GM19099 (cell line): ENCODE data around the gene PUS3.

ENCODE experiments used
- POLR2A ChIP-seq: IDR thresholded peaks from 3 replicates; pipeline ENCODE4 v1.6.1; 2011; ENCODE audit warnings: low read depth; ENCODE audit not compliant: insufficient read length; ENCODE audit errors: extremely low read depth

PUS3 gene

GRCh38 chr11:125932301-125932700, 29.3 kb upstream of the PUS3 start:
- no peak for TF ChIP-seq POLR2A

DNA sequence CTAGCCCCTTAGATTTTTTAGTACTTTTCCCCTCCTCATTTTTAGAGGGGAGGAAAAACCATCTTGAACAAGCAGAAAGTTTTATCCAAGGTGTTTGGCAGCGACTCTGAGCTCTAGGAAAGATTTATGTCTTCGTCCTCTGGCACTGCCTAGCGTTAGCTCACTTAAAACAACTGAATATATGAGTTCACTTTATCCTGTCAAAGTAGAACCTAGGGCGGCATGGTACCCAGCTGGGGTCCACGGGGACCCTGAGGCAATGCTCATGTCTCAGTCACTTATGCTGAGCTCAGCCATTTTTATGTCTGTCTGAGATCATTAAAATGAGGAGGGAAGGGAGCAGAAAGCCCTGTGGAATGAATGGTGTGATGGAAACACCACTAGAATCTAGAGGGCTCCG, 28.7 kb upstream of the PUS3 start:
- no peak for TF ChIP-seq POLR2A

DNA sequence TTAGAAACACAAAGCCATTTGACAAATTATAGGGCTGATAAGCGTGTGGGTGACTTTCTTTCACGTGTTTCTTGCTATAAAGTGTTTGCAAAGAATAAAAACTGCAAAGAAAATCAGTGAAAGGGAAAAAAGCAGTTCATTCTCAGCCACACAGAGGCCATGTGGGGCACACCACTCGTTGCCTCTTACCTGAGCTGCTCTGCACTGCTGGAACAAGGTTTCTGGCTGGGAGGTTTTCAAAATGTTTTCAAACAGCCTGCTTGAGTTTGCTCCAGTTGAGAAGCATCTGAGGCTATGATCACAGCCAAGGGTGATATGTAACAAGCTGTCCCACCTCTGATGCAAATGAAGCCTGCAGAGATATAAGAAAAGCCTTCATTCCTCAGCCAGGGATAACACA, 28.1 kb upstream of the PUS3 start:
- TF ChIP-seq POLR2A, result no peak

DNA sequence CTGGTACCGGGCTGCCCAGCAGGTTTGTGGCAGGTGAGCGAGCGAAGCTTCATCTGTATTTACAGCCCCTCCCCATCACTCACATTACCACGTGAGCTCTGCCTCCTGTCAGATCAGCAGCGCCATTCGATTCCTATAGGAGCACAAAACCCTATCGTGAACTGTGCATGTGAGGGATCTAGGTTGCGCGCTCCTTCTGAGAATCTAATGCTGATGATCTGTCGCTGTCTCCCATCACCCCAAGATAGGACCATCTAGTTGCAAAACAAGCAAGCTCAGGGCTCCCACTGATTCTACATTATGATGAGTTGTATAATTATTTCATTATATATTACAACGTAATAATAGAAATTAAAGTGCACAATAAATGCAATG, 27.1 kb upstream of the PUS3 start:
- no peak for TF ChIP-seq POLR2A

DNA sequence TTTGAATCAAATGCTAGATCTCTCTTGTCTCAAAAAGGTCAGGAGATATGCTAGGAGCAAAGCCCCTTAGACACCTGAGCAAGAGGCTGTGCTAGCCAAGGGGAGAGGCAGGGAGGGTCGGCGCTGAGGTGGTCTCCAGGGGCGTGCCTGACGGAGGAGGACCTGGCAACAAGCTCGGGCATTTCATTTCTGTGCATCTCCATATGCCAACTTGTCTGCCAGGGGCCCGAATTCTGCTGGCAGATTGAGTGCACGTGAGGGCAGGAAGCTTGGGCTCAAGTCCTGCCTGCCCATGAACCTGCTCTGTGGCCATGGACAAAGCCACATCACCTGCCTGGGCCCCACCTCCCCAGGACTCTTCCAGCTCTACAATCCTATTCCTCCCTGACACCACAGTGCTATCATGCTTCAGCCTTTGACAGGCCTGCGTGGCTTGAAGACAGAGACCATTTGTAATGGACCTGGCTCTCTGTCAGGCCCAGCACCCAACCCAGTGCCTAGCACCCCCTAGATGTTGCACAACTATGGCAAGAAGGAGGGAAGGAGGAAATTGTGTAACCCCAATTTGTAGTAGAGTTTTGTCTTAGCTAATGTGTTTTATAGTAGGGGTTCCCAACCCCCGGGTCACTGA, 26.6 kb upstream of the PUS3 start:
- no peak for TF ChIP-seq POLR2A

GRCh38 chr11:125926682-125927081, 23.7 kb upstream of the PUS3 start:
- no peak for TF ChIP-seq POLR2A

DNA sequence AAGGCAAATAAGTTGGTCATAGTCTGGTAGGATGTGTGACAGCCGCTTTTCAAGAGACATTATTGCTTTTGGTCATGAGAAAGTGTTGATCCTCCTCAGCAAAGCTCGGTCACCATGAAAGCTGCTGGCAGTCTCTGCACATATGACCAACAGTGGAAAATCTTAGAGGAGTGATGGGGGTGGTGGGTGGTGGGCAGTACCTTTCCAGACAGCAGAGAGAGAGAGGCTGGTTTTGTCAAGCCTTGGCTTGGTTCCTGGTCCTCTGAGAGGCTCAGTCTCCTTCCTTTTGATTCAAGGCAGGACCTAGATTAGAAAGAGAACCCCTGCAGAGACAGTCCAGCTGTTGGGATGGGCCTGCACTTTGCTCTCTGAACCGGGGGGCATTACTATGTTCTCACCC, 22.8 kb upstream of the PUS3 start:
- no peak for TF ChIP-seq POLR2A

GRCh38 chr11:125925247-125925740, 22.3 kb upstream of the PUS3 start:
- TF ChIP-seq POLR2A, result no peak

- no peak for TF ChIP-seq POLR2A
Measured at GRCh38 chr11:125924384-125925007, 21.5 kb upstream of the PUS3 start.

GRCh38 chr11:125923633-125924032, 20.6 kb upstream of the PUS3 start:
- no peak for TF ChIP-seq POLR2A

GRCh38 chr11:125923012-125923579, 20.1 kb upstream of the PUS3 start:
- no peak for TF ChIP-seq POLR2A

DNA sequence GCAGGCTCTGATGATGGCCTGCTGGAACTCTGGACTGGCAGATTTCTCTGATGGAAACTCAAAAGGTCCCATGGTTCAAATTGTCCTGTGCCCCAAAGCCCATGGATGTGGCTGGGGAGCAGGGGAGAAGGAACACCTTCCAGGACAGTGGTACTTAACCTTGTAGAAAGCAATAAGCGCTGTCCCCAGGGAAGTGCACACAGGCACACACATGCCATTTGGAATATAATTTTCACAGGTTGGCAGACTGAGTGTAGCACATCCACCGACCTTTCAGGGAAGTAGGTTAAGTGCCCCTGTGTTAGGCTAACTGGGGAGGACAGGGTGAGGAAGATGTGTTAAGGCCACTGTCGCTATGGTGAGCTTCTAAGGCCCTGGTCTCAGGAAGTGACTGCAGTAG, 19.1 kb upstream of the PUS3 start:
- no peak for TF ChIP-seq POLR2A

DNA sequence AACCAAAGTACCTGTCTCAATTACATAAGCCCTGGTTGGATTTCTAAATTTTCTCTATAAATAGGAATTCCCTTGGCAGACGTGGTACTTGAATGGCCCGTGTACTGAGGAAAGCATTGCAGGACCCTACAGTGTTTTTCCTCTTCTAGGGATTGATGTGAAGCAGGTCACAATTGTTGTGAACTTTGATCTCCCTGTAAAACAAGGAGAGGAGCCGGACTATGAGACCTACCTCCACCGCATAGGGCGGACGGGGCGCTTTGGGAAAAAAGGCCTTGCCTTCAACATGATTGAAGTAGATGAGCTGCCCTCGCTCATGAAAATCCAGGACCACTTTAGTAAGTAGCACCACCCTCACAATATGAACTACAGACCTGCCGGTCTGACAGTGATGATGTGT, 18.0 kb upstream of the PUS3 start:
- TF ChIP-seq POLR2A, result no peak

DNA sequence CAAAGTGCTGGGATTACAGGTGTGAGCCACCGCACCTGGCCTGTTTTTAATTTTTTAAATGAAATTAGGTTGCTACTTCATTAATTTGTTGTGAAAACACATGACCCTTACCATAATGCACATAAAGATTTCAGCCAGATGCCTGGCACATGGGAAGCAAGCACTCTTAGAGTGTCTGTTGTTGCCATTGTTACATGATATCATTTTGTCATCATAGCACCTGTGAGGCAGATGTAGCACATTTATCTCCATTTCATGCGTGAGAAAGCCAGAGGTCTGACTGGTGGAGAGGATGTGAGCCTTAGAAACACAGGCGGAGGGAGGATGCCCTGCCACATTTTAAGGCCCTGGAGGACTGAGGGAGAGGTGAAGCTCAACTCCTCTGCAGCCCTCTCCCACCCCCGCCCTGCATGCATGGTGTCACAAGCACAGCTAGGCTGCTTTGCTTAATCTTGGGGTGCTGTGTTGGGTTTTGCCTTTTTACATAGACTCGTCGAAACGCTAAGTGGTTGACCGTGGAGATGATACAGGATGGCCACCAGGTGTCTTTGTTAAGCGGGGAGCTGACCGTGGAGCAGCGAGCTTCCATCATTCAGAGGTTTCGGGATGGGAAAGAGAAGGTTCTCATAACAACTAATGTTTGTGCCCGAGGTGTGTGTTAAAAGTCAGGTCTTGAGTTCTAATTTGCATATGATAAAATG, 15.3 kb upstream of the PUS3 start:
- TF ChIP-seq POLR2A, result no peak

- no peak for TF ChIP-seq POLR2A
Measured at GRCh38 chr11:125916683-125917347, 13.8 kb upstream of the PUS3 start.
